Measurements from ENCODE around the gene SLC66A2. TPM values are rescaled to one million over a fixed set of nuclear protein-coding genes. Genes with fewer than 3 reads are reported as not detected.

SLC66A2 gene
- total RNA-seq, 1 experiment from 2014 or later, result 13.0 TPM

DNA sequence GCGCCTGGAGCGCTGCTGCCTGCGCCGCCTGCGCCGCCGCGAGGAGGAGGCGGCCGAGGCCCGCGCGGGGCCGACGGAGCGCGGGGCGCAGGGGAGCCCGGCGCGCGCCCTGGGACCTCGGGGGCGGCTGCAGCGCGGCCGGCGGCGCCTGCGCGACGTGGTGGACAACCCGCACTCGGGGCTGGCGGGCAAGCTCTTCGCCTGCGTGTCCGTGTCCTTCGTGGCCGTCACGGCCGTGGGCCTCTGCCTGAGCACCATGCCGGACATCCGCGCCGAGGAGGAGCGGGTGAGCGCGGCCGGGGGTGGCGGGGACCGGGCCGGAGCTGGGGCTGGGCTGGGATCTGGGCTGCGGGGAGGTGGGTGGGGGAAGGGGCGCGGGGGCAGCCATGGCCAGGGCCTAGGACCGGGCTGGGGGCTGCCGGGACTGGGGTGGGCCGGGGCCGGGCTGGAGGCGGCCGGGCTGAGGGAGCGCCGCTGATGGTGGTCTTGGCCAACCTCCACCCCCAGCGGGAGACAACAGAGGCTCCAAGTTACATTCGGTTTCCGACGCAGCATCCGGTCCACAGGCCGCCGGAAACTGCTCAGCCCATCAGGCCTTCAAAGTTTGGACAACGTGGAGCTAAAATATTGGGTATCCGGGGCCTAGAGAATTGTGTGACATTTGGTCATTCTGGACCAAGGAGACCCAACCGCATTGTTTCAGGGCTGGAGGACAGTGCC lies 87.3 kb downstream of the SLC66A2 start:
- Histone ChIP-seq H3K9ac (ENCODE audit: extremely low read depth, insufficient read length, low read length) (no peak overlapping the region), H3K79me2 (ENCODE audit: insufficient read depth, low read length) (no peaks in the 10 kb centered on the region), H3K23me2 (ENCODE audit: insufficient read length, low read depth, low read length, poor library complexity, severe bottlenecking) (no peaks in the 10 kb centered on the region), H3K27ac (ENCODE audit: insufficient read length, low read depth, low read length) (no peak overlapping the region), H3K56ac (ENCODE audit: insufficient read length, low read depth, low read length) (no peak overlapping the region), H2BK5ac (ENCODE audit: insufficient read length, low read length) (no peak overlapping the region), H4K20me1 (ENCODE audit: control insufficient read depth, insufficient read depth, insufficient read length) (no peaks in the 10 kb centered on the region), H2BK12ac (ENCODE audit: insufficient read length, low read depth, low read length) (no peak overlapping the region), H3K27me3 (ENCODE audit: insufficient read depth, low read length) (no peaks in the 10 kb centered on the region), H2BK15ac (ENCODE audit: low read depth, low read length) (no peak overlapping the region), H3K23ac (ENCODE audit: insufficient read length, low read depth, low read length) (no peak overlapping the region), H2AK5ac (ENCODE audit: insufficient read length, low read length) (no peak overlapping the region), H2BK120ac (ENCODE audit: low read depth, low read length, poor library complexity, severe bottlenecking) (no peak overlapping the region), H3T11ph (ENCODE audit: low read length) (no peak overlapping the region), H2AFZ (ENCODE audit: low read length) (no peak overlapping the region), H3K79me1 (ENCODE audit: insufficient read depth, low read depth, low read length, poor library complexity, severe bottlenecking) (no peaks in the 10 kb centered on the region), H3K18ac (ENCODE audit: insufficient read length, low read depth, low read length) (no peak overlapping the region), H3K9me3 (ENCODE audit: control insufficient read depth, low read depth, low read length) (no peaks in the 10 kb centered on the region), H3K4me1 (ENCODE audit: insufficient read depth, low read length) (no peaks in the 10 kb centered on the region), H4K91ac (ENCODE audit: insufficient read length, low read depth, low read length) (no peak overlapping the region), H4K8ac (replicated peaks; ENCODE audit: insufficient read length, low read depth, low read length) (no peak overlapping the region), H3K14ac (ENCODE audit: insufficient read depth, low read length) (no peak overlapping the region; the same call in 1 of the 2 replicates), H3K4ac (ENCODE audit: low read depth, low read length) (no peak overlapping the region), H2BK20ac (ENCODE audit: low read depth, low read length, poor library complexity, severe bottlenecking) (no peak overlapping the region), H3K4me2 (ENCODE audit: insufficient read depth, insufficient read length, low read length) (no peak overlapping the region), H4K5ac (ENCODE audit: insufficient read length, low read depth, low read length) (no peak overlapping the region)
- no peak for DNase-seq
- Mint-ChIP-seq H3K4me1 (no peaks in the 10 kb centered on the region), H3K27me3 (ENCODE audit: low read depth) (peaks cover 21% of the 10 kb centered on the region), H3K9me3 (no peaks in the 10 kb centered on the region; a peak in 1 of 5 replicates), H3K27ac (no peak overlapping the region), H3K4me3 (no peak overlapping the region), H3K36me3 (ENCODE audit: insufficient read depth in 1 of 3, low read depth in 3 of 3) (no peaks in the 10 kb centered on the region)
- TF ChIP-seq, protein P1, sequence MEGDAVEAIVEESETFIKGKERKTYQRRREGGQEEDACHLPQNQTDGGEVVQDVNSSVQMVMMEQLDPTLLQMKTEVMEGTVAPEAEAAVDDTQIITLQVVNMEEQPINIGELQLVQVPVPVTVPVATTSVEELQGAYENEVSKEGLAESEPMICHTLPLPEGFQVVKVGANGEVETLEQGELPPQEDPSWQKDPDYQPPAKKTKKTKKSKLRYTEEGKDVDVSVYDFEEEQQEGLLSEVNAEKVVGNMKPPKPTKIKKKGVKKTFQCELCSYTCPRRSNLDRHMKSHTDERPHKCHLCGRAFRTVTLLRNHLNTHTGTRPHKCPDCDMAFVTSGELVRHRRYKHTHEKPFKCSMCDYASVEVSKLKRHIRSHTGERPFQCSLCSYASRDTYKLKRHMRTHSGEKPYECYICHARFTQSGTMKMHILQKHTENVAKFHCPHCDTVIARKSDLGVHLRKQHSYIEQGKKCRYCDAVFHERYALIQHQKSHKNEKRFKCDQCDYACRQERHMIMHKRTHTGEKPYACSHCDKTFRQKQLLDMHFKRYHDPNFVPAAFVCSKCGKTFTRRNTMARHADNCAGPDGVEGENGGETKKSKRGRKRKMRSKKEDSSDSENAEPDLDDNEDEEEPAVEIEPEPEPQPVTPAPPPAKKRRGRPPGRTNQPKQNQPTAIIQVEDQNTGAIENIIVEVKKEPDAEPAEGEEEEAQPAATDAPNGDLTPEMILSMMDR (conservative IDR thresholded peaks at IDR 0.05), result no peak
- no CpG with 5 or more reads among the region's 74 CpGs for WGBS (ENCODE audit: extremely low coverage, insufficient read length, low lambda C conversion rate)
